Uterus (tissue), 4 donors: ENCODE measurements around the gene DNAJB1. TPM values are rescaled to one million over a fixed set of nuclear protein-coding genes. Genes with fewer than 3 reads are reported as not detected.
A peak's percentile ranks its signal among the peaks of the same experiment; 100 is the strongest.

Experiments used
- DNase-seq, 2 donors: peaks; one replicate each; pipeline ENCODE4 v3.0.0-alpha.2; 2019 to 2020
- H3K27ac ChIP-seq, 2 donors: fragments of 200-600 bp; sonication (generic); 1 replicate in 1 of 2; 2 replicates in 1 of 2; pipeline ENCODE4 v1.5.1; 2016 to 2018
- H3K27me3 ChIP-seq, 2 donors: fragments of 200-600 bp; sonication (generic); one replicate each; pipeline ENCODE4 v1.5.1; 2018 to 2019; ENCODE audit warnings: control low read depth in 1 of 2
- H3K36me3 ChIP-seq, 2 donors: fragments of 200-600 bp; sonication (generic); one replicate each; pipeline ENCODE4 v1.5.1; 2019; ENCODE audit warnings: control low read depth in 1 of 2
- H3K4me1 ChIP-seq, 2 donors: fragments of 200-600 bp; sonication (generic); one replicate each; pipeline ENCODE4 v1.5.1; 2018 to 2019; ENCODE audit warnings: control low read depth in 1 of 2
- H3K4me3 ChIP-seq, 2 donors: fragments of 200-600 bp; sonication (generic); 1 replicate in 1 of 2; 2 replicates in 1 of 2; pipeline ENCODE4 v1.5.1; 2018 to 2019; ENCODE audit warnings: mild to moderate bottlenecking in 1 of 2
- H3K9me3 ChIP-seq, 2 donors: fragments of 200-600 bp; sonication (generic); one replicate each; pipeline ENCODE4 v1.5.1; 2019; ENCODE audit warnings: control low read depth in 1 of 2
- CTCF ChIP-seq, 4 experiments: fragments of 200-600 bp in 2 of 4; fragments of 450-650 bp in 2 of 4; sonication (generic) in 2 of 4; IDR thresholded peaks; one replicate each; pipeline ENCODE4 v1.5.1; 2016 to 2019; ENCODE audit warnings: antibody characterized with exemption in 4 of 4, mild to moderate bottlenecking in 2 of 4, moderate library complexity in 1 of 4
- POLR2A ChIP-seq, 2 donors: fragments of 450-650 bp; IDR thresholded peaks; one replicate each; pipeline ENCODE4 v1.6.1; 2016; ENCODE audit warnings: antibody characterized with exemption in 2 of 2, mild to moderate bottlenecking in 1 of 2, moderate library complexity in 1 of 2
- intact Hi-C: fragments of 100-400 bp; cut with DNase I; formaldehyde crosslinking; loops from one replicate; pipeline ENCODE4 v1.15.1; 2023; ENCODE audit warnings: low total_unique reads
- total RNA-seq, 4 donors: library from RNA; depleted of rRNA in 3 of 4; stranded (reverse); fragments of >200 nt in 3 of 4; gene quantifications; one replicate each; pipeline versions ENCODE4 v1.1.0 to v1.2.4, GENCODE V29; 2014 to 2023
- donor health status: DM: yes; HTN: yes; CAD: no.

Gene DNAJB1
- total RNA-seq, 4 donors from 2014 or later: 10.2 to 66.9 (median 40.6) TPM

- peaks cover 0 to 14% of the 10 kb centered on the region in 2 donors for H3K4me1 ChIP-seq
- peak within 1 kb of the TSS; percentile 2 to 5 for H3K27ac ChIP-seq
- TF ChIP-seq POLR2A (IDR thresholded peaks at IDR 0.05) (no peak), CTCF (IDR thresholded peaks at IDR 0.05) (peak in 2 of 4 experiments; percentile 35 to 39)
- no peaks in the 10 kb centered on the region for H3K9me3 ChIP-seq
- no peaks in the 10 kb centered on the region for H3K36me3 ChIP-seq
- no peak for DNase-seq
- intact Hi-C loops: no loop called here
- peaks cover 0 to 8% of the 10 kb centered on the region in 2 donors for H3K27me3 ChIP-seq
- H3K4me3 ChIP-seq: no peak within 1 kb of the TSS
Measured at GRCh38 chr19:14475251-14476073, 42.7 kb downstream of the DNAJB1 start, which contains the start of gene PTGER1. Gene PTGER1, minus strand, starts transcription at chr19:14475354. Its CDS starts 1,034 bp downstream, at chr19:14474320.

GRCh38 chr19:14474827-14475226, 43.4 kb downstream of the DNAJB1 start:
- no peak for DNase-seq
- Histone ChIP-seq H3K27me3 (peaks cover 0 to 8% of the 10 kb centered on the region in 2 donors), H3K27ac (peak overlapping the region in 1 of 2 donors; percentile 2), H3K36me3 (no peaks in the 10 kb centered on the region), H3K4me3 (no peak overlapping the region), H3K9me3 (no peaks in the 10 kb centered on the region), H3K4me1 (peaks cover 0 to 14% of the 10 kb centered on the region in 2 donors)
- intact Hi-C loops: no loop called here
- TF ChIP-seq CTCF (IDR thresholded peaks at IDR 0.05): no peak
- TF ChIP-seq POLR2A (IDR thresholded peaks at IDR 0.05): no peak

GRCh38 chr19:14473978-14474578, 44.1 kb downstream of the DNAJB1 start:
- DNase-seq: no peak
- Histone ChIP-seq H3K9me3 (no peaks in the 10 kb centered on the region), H3K4me3 (no peak overlapping the region), H3K27ac (no peak overlapping the region), H3K36me3 (no peaks in the 10 kb centered on the region), H3K4me1 (peaks cover 0 to 14% of the 10 kb centered on the region in 2 donors), H3K27me3 (peaks cover 0 to 8% of the 10 kb centered on the region in 2 donors)
- TF ChIP-seq POLR2A (IDR thresholded peaks at IDR 0.05) (no peak), CTCF (IDR thresholded peaks at IDR 0.05) (no peak)
- intact Hi-C loops: no loop called here

- TF ChIP-seq POLR2A (IDR thresholded peaks at IDR 0.05): no peak
- TF ChIP-seq CTCF (IDR thresholded peaks at IDR 0.05): no peak
- H3K4me1 ChIP-seq: peaks cover 0 to 14% of the 10 kb centered on the region in 2 donors
- DNase-seq: no peak
- H3K36me3 ChIP-seq: no peaks in the 10 kb centered on the region
- peaks cover 0 to 8% of the 10 kb centered on the region in 2 donors for H3K27me3 ChIP-seq
- H3K27ac ChIP-seq: no peak overlapping the region
- intact Hi-C loops: no loop called here
- no peak overlapping the region for H3K4me3 ChIP-seq
- no peaks in the 10 kb centered on the region for H3K9me3 ChIP-seq
Measured at GRCh38 chr19:14473073-14473977, 44.9 kb downstream of the DNAJB1 start.
